HG03159 (cell line): Measurements from ENCODE around the gene PAM.
"Not testable (repeated sequence)": the region's sequence is repeated elsewhere in the genome, so short reads cannot be mapped to it uniquely, and the experiment has no call there.

Source experiments
- ATAC-seq: cut with Tn5 transposase; IDR thresholded peaks from one replicate; pipeline ENCODE4 v1.9.1; 2021; ENCODE audit warnings: mild to moderate bottlenecking, moderate library complexity; ENCODE audit not compliant: unreplicated experiment

The PAM gene

DNA sequence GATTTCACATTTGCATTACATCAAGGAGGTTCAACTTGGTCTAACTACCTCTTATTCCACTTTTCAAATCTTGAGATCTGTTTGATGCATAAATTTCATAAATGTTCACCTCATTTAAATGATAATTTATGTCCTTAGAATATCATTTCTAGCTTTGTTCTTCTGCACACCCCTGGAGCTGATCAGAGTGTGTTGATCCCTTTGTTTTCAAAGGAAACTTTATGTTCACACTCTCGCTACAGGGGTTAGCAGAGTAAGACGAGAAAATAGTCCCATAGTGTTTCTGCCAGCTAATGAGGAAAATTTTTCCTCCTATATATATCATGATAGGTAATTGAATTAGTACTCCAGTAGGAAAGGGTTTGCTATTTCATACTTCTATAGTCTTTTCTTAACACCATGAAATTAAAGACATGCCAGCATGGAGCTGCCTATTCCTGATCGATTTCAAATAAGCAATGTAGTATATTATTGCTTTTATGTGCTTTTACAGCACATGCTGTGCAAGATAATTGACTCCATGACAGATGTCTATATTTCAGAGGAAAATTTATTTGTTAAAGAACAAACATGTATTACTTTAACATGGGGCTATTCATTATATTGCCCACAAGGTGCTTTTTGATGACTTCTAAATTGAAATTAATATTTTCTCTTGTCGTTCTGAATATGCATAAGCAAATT lies 4.8 kb upstream of the PAM start:
- no peak for ATAC-seq

DNA sequence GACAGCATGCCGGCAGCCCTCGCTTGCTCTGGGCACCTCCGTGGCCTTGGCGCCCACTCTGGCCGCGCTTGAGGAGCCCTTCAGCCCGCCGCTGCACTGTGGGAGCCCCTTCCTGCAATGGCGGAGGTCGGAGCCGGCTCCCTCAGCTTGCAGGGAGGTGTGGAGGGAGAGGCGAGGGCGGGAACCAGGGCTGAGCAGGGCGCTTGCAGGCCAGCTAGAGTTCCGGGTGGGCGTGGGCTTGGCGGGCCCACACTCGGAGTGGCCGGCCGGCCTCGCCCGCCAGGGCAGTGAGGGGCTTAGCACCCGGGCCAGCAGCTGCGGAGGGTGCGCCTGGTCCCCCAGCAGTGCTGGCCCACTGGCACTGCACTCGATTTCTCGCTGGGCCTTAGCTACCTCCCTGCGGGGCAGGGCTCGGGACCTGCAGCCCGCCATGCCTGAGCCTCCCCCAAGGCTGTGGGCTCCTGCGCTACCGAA lies 3.2 kb upstream of the PAM start:
- ATAC-seq: not testable (repeated sequence)

- ATAC-seq: peak; percentile 4
Observed at GRCh38 chr5:102753889-102754766, 977 bp upstream of the PAM start.

DNA sequence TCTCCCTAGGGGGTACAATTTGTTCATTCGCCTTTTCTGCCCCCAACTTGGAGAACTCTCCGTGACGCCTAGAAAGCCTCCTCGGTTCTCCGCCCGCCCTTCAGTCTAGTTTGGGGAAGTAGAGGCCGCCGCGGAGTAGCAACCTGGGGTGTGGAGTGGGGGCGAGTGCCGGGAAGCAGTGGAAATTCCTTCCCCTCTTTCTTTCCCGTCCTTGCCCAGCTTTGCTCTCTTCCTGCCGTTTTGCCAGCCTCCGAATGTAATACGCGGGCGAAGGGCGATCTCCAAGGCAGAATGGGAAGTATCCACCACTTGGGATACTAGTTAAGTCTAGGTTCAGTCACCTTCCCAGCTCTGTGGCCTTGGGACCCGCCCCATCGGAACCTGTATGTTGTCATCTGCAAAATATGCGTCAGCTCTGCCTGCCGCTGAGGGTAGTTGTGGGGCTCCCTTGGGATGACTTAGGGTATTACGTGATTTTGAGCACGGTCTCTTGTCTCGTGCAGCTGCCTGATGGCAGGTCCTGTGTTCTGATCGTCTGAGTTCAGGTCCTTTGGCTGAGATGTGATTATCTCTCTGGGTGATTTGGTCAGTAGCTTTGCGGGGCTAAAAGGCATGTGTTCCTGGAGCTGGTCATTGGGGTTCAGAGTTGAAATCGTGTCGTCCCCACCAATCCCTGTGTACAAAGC lies 724 bp downstream of the PAM start:
- peak; percentile 70 for ATAC-seq

GRCh38 chr5:102758576-102758975 lies 3.5 kb downstream of the PAM start:
- ATAC-seq: no peak

DNA sequence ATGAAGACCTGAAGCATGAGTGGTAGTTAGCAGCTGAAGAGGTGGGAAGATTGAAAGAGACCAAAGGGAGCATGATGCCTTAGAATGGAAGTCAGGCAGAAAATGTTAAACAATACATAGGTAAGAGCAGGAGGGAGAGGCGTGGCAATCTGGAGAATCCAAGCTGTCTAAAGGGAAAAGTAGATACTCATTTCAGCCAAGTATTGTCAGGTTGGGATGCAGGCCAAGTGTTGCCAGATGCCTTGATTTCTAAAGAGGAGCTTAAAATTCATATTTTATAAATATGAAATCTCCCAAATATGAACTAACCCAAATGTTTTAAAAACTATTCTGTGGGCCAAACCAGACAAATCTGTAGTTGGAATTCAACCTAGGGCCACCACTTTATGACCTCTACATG lies 4.2 kb downstream of the PAM start:
- ATAC-seq: no peak

DNA sequence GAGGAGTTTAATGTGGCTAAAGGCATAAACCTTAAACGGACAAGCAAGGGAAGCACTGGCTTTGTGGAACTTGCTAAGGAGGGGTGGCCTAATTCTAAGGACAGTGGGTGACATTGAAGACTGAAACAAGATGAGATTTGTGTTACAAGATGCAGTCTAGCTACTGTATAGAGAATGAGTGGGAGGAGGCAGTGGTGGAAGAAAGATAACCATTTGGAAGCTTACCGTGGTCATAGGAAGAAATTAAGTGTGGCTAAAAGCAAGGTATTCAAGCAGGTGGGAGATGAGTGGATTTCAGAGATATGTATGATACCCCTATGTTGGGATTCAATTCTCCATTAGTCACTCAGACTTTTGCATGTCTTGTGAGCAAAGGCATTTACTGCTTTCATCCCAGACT lies 4.6 kb downstream of the PAM start:
- ATAC-seq: no peak

GRCh38 chr5:102760815-102761214 lies 5.7 kb downstream of the PAM start:
- ATAC-seq: no peak

DNA sequence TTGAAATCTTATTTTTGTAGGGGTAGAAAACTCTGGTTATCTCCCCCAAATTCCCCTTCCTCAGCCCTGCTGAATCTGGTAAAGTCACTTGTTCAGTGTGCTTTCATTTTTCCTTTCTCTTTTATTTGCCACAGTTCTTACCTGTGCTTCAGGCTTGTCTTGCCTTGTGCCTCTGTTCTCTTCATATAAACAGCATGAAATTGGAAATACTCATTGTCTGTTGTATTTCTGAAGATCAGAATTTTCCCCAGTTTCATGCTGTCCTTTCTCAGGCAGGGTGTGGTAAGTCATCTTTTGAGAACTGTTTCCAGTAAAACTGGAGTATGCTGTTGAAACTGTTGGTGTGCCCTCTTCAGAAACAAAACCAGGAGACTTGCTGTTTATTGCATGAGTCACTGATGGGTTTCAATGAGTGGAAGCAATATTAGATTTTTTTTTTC lies 7.0 kb downstream of the PAM start:
- ATAC-seq: peak; percentile 87

DNA sequence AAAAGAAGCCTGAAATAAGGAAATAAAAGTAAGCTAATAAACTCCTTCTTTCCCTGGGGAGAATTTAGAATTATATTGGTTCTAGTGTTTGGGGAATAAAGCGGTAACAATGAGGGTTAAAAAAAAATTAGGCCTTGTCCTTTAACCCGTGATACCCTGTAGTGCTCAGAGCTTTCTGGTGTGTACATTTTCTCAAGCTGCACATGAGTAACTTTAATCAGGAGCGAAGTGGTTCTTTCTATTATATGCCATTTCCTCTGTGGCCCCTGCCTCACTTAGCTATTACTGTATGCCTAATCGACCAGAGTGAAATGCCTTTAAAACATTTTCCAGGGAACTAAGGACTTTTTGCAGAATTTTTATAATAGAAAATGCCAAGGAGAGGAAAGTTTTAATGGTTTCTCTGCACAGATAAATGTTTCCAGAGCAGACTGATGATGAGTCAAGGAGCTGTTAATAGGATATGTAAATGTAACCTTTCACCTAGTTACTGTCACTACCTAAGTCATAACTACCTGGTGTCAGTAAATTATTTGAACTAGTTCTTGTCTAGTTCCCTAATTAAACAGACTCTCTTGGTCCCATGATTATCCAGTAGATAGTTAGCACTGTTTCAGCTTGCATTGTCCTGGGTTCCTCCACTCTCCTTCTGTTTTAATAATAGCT lies 7.6 kb downstream of the PAM start:
- ATAC-seq: peak; percentile 27

- no peak for ATAC-seq
Observed at GRCh38 chr5:102763734-102764133, 8.6 kb downstream of the PAM start.

GRCh38 chr5:102764381-102765004 lies 9.4 kb downstream of the PAM start:
- no peak for ATAC-seq

DNA sequence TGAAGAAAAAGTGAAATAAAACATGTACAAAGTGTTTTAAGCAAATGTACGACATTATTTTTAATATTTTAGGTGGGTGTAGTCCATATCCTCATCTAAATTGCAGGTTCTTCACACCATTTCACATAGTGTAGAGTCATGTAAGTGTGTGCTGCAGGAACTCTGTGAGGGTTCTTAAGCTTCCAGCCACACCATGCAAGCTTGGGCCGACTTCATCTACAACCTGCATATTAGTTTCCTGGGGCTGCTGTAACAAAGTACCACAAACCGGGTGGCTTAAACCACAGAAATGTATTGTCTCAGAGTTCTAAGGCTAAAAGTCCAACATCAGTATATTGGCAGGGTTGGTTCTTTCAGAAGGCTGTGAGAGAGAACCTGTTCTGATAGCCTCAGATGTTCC lies 10.2 kb downstream of the PAM start:
- no peak for ATAC-seq

DNA sequence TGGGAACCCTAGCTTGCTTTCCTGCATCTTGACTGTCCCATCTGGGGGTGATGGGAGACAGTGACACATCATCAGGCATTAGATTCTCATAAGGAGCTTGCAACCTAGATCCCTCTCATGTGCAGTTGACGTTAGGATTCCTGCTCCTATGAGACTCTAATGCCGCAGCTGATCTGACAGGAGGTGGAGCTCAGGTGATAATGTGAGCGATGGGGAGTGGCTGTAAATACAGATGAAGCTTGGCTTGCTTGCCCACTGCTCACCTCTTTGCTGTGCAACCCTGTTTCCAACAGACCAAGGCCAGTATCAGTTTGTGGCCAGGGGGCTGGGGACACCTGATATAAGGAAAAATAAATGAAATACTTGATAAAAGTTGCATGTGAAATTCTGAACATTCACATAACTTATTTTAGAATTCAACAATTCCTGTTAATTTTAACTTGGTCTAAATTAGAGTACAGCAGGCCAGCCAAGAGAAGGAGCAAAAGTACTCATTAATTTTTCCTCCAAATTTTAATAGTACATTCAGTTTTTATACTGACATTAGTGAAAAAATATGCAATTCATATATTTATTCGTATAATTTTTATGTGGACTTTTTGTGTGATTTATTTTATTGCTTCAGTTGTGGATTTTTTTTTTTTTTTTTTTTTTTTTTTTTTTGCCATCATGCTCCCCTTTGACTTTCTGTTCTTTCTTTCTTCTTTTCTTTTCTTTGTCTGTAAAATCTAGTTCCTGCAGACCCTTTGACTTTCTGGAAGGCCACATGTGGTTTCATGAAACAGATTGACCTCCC lies 11.4 kb downstream of the PAM start:
- ATAC-seq: no peak

DNA sequence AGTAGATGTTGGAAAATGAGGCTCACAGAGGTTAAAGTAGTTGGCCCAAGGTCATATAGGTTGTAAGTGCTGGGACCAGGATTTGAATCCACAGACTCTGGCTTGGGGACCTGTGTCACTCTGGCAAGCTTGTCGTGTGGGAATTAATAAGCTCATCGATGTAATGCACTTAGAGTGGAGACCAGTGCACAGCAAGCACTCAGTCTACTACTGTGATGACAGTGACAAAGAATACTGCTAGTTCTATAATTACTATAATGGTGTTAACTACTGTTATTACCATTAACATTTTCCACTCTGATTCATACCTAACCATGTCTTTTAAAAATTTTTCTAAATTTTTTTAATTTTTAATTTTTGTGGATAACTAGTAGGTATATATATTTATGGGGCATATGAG lies 12.8 kb downstream of the PAM start:
- ATAC-seq: peak; percentile 59

DNA sequence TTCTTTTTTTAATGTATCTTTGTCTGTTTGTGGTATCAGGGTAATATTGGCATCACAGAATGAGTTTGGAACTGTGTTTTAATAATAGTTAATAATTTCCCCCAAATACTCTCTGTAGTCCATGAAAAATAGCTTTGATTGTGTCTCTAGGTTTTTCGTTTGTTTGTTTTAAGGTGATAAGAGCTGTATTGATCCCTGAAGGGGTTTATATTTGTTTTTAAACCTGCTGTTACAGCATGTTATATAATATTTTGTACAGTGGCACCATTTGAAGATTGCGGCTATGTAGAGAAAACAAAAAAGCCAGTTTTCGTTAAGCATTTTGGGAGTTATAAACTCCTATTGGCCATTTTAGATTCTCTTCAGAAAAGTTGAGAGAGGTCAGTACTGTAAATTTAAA lies 15.7 kb downstream of the PAM start:
- no peak for ATAC-seq

GRCh38 chr5:102771435-102771834 lies 16.3 kb downstream of the PAM start:
- ATAC-seq: no peak

DNA sequence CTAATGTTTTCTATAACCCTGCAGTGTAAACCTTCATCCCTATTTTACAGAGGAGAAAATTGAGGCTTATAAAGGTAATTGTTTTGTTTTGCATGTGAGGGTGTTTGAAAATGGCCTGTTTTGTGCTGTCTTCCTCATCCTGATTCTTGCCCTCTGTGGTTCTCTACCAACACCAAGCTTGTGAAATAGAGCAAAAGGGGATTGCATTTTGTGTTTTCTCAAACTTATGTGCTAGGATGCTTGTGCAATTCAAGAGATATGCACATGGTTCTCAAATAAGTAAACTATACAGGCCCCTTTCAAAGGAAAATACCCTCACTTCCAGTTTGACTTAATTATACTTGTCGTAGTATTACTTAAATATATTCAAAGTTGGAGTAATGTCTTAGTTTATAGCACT lies 17.2 kb downstream of the PAM start:
- ATAC-seq: no peak

GRCh38 chr5:102773133-102773532 lies 18.0 kb downstream of the PAM start:
- no peak for ATAC-seq

DNA sequence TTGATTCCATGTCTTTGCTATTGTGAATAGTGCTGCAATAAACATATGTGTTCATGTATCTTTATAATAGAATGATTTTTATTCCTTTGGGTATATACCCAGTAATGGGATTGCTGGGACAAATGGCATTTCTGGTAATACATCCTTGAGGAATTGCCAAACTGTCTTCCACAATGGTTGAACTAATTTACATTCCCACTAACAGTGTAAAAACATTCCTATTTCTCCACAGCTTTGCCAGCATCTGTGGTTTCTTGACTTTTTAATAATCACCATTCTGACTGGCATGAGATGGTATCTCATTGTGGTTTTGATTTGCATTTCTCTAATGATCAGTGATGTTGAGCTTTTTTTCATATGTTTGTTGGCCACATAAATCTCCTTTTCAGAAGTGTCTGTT lies 20.7 kb downstream of the PAM start:
- not testable (repeated sequence) for ATAC-seq
